RCC 7860 (cell line): Measurements from ENCODE around the gene FAM13C.

ENCODE experiments used
- DNase-seq: peaks from one replicate; pipeline ENCODE4 v3.0.0-alpha.2; 2015; ENCODE audit warnings: low spot score
- FAIRE-seq: peaks from 2 replicates; lab custom pipeline; 2012; peaks lifted over from hg19 to GRCh38; lab: Jason Lieb, UNC

The FAM13C gene

DNA sequence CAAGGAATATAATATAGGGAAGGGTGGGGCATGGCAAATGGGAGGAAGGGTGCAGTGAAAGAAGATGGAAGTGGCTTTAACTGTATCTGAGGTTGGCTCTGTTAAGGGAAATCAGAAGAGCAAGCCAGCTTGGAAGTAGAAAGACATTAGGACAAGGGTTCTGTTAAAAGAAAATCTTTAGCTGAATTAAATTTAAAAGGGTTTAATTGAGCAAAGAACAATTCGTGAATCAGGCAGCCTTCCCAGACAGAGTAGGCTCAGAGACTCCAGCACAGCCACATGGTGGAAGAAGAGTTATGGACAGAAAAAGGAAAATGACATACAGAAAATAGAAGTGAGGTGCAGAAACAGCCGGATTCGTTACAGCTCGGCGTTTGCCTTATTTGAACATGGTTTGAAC is 42.0 kb downstream of the FAM13C start:
- DNase-seq (no peak), FAIRE-seq (no peak)

DNA sequence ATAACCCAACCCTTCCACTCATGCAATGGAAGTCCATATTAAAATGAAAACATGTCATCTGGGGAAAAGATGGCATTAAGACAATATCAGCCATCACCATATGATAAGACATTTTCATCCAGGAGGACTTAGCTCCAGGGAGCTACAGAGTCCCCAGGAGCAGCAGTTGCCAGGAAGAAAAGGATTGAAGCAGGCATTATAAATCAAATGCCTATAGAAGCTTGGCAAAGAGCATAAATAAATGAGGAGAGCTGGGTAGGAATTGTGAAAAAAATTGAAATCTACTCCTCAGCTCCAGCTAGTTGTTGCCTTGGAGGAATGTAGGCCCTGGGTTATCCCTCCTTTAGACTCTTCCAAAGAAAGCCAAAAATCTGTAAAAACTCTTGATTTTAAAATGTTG is 42.5 kb downstream of the FAM13C start:
- DNase-seq (no peak), FAIRE-seq (no peak)

DNA sequence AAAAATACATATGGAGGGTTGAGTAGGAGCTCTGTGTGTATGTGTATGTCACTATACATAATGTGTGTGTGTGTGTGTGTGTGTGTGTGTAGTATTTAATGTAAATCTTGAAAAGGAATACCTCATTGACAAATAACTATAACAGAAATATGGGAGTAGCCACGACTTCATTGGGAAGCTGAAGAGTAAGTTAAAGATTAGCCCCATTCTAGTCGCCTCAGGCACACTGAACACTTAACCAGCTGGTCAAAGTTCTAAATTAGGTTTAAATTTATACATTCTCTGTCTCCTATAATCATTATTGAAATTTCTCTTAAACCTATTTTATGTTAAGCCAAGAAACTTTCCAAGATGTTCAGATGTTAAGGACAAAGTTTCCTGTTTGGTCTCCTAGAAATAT is 45.3 kb downstream of the FAM13C start:
- FAIRE-seq = no peak

DNA sequence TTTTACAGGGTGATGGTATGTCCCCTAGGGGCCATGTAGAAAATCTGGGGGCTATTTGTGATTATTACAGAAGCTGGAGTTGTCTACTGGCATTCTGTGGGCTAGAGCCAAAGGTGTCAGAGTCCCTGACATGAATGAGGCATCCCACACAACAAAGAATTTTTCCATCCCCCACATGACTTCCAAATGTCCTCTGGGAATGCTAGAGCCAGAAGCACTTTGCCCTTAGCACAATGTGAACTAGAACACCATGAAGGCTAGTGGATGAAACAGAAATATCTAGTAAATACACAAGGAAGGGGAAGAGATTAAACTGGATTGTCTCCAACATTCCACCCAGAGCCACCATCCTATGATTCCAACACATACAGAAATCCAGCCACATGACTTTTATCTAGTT is 46.9 kb downstream of the FAM13C start:
- no peak for FAIRE-seq
- DNase-seq = no peak

More for the DNA sequence above, 45.3 kb downstream of the FAM13C start:
- DNase-seq = no peak

DNA sequence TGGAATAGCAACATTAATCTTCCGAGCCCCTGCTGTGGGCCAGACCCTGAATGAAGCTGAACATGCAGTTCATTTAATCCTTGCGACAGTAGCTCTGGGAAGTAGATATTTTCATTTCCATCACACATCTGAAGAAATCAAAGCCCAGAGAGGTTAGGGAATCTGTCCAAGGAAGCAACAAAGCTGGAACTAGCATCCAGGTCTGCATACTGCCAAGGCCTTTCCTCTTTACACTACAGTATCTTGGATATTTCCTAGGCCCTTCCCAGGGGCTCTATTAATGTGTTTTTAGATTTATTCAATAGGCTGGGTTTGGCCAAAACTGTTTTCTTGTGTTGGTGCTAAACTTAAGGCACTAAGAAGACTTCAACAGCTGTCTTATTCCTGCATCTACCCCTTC is 48.1 kb downstream of the FAM13C start:
- no peak for FAIRE-seq

DNA sequence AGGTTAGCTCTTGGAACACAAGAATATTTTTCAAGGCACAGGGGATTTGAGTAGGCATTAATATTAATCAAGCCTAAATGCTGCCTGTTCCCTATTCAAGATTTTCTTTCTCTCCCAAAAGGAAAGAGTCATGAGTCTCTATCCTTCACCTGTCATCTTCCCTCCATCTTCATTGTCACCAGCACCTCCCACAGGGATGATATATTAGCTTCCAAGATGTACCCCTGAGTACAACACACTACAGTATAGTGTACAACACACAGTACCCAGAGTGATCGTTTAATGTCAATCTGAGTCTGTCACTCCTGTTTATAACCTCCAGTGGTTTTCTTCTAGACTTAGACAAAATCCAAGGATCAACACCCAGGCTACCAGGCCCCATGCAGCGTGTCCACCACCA is 50.1 kb downstream of the FAM13C start:
- DNase-seq (no peak), FAIRE-seq (no peak)

More for the DNA sequence above, 48.1 kb downstream of the FAM13C start:
- no peak for DNase-seq

DNA sequence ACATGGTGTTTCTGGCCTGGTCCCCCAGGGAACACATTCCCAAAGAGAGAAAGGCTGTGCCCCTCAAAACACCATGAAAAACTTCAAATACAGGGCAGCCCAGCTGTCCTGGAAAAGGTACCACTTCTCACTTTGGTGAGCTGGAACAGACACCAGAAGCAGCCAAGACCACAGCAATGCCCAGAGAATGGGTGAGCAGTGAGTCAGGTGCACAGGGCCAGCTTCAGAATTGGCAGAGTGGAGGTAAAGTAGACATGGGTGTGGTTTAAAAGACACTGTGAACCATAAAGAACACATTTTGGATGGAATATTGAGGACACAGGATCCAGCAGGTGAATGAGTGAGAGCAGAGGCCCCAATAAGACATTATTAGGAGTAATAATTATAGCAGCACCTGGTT is 51.3 kb downstream of the FAM13C start:
- DNase-seq = no peak
- no peak for FAIRE-seq

DNA sequence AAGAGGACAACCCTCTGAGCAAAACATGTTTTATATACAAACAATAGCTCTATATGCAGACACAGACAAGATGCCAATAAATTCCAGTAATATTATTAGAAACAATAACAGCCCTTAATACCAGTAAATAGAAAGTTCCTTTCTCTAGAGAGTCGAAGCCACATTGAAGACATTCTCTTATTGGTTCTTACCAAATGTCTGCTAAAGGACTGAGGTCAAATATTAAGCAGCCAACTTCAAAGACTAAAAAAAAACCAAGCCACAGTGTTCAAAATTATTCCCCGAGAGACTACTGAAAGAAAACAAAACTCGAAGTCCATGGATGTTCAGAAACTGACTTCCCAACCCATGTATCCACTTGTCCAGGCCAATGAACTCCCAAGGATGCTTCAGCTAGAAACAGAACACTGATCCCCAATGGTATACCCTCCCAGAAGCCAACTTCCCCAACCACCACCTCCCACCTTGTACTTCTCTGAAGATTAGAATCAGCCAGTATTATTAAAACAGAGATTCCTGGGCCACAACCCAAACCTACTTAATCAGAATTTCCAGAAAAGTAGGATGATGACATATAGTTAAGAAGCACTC is 51.9 kb downstream of the FAM13C start:
- no peak for FAIRE-seq
- no peak for DNase-seq

DNA sequence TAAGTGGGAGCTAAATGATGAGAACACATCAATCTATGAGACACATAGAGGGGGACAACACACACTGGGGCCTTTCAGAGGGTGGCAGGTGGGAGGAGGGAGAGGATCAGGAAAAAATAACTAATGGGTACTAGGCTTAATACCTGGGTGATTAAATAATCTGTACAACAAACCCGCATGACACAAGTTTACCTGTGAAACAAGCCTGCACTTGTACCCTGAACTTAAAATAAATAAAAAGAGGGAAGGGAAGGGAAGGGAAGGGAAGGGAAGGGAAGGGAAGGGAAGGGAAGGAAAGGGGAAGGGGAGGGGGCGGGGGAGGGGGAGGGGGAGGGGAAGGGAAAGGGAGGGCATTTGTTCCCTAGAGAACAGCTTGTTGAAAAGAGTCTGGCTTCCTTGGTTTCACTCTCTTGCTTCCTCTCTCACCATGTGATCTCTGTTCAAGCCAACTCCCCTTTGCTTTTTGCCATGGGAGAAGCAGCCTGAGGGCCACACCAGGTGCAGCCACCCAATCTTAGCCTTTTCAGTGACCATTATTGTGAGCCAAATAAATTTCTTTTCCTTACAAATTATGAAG is 57.7 kb downstream of the FAM13C start:
- no peak for FAIRE-seq
- no peak for DNase-seq

DNA sequence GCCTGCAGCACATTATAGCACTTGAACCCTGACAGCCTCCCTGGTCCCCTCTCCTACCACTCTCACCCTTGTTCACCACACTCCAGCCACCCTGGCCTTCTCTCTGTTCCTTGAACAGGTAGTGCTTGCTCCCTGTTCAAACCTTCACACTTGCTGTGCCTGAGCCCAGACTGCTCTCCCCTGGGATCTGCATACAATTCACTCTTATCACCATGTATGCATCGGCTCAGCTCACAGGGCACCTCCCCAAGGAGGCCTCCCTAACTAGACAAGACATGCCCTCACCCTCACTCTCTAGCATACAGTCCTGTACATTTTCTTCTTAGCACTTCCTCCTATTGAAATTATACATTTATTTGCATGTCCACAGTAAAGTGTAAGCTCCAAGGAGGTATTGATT is 59.3 kb downstream of the FAM13C start:
- DNase-seq = no peak
- FAIRE-seq = no peak

DNA sequence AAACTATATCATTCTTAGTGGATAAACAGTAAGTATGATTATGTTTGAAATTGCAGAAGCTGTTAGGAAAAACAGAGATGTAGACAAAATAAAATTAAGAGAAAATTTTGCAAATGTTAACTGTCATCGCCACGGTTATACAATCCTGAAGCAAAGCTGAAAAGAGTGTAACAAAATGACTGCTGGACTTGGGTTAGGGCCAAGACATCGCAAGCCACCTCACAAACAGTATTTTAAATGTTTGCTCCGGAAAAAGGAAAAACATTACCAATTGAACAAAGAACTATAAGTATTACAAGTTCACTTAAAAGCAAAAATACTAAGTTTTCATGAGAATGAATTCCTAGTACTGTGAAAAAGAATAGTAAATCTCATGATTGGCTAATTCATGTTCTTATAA is 60.0 kb downstream of the FAM13C start:
- FAIRE-seq = no peak

DNA sequence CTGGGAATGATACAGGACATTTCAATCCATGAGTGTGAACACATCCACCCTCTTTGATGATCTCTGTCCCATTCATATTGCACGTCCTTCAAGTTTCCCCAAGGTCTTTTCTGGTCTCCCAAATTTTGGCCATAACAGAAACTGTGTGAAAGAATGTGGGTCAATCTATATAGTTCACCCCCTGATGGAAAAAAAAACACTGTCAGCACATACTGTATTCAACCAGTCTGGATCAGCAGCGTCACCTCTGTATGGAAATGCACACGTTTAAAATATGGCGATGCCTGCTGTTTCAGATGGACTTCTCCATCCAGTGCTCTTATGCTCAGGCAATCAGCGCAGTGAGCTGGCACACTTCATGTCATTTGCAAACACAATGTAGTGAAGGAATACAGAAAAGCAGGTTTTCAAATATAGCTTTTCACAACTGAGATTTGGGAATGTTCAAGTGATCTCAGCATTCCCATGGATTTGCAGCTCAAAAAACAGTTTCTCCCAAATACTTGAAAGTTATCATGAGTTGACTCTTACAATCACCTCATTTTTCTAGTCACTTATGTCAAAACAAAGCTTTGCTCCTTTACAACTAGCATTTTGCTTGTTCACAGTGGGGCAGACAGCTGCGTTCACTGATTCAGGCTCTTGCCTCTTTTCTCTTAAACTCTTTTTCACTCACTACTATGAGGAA is 61.1 kb downstream of the FAM13C start:
- no peak for DNase-seq
- no peak for FAIRE-seq

More for the DNA sequence above, 60.0 kb downstream of the FAM13C start:
- DNase-seq = no peak

DNA sequence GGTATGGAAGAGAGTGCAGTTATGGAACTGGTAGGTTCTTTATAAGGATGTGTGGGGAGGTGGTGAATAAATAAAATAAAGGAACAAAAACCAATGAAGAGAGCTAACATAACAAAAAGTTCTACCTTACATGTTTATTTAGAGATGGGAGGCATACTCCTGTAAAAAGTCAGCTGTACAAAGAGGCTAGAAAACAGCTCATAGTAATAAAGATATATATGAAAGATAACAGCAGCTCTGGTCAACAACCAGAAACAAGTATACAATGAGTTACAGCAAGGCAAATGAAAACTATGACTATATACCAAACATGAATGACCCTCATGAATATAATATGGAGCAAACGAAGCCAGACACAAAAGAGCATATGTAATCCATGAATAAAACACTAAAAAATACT is 62.0 kb downstream of the FAM13C start:
- FAIRE-seq (no peak), DNase-seq (no peak)

DNA sequence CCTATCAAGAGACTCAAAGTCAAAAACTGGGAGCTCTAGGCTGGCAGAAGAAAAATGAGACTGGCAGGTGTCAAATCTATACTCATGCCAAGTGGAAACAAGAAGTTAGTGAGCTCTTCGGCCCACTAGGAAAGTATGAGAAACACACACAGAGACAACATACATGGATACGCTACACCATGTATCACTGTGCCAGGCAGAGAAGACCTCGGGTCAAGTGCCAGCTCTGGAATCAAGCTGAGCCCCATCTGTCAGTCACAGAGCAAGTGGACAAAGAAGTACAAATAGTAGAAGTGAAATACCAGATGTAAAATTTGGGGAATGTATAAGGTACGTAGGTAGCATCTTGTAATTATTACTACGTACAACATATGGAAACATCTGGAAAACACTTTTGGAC is 62.4 kb downstream of the FAM13C start:
- no peak for DNase-seq
- no peak for FAIRE-seq

DNA sequence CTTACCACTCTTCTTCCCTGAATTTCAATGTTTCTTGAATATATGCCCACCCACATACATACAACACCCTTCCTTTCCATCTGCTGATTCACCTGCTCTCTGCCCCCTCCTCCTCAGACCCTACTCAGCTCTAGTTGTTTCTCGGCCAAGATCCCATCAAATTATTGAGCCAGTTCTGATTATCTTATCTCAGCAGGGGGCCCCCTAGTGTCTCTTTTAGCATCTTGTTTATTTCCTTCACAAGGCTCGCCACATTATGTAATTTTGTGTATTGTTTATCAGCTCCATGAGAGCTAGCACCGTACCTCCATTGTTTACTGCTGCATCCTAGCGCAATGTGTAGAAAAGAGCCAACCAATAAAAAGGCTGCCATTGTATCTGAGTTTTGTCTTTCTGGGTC is 71.9 kb downstream of the FAM13C start:
- no peak for DNase-seq
- no peak for FAIRE-seq

DNA sequence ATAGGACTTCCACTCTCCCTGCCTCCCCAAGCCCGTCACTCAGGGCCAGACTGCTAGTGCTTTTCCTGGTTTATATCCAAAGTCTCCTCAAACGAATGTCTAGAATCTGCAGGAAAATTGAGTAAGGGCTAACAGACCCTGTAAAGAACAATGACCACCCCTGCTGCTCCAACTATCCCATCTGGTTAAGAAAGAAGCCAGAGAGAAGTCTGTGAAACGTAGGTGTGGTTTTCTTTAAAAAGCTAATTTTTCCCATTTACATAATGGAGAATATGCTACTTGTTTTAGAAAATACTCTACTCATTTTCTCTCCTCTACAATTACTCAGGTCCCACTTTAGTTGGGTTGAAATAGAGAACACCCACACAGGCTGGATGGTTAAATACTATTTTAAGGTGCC is 72.5 kb downstream of the FAM13C start:
- FAIRE-seq (no peak), DNase-seq (no peak)

DNA sequence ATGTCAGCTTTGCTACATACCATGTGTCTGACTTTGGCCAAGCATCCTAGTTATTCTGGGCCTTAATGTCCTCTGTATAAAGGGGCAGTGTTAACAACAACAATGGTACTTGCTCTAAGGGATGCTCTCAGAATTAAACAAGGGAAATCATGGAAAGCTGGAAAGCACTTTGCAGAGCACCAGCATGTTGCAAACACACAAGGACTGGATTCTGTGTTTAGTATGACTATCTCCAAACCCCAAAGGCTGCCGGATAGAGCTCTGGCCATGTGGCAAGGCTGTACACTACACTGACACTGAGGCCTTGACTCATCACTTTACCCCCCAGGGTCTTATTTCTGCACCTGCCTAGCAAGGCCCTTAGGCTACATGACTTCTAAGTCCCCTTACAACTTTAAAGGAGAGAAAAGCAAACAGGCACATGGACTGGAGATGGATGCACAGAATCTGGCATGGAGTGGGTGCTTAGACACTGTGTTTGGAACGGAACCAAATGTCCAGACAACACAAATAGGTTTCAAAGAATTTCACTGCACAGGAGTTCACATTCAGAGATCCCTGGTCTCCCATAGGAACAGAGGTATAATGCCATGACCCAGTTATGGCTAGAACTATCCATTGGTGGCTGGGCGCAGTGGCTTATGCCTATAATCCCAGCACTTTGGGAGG is 74.6 kb downstream of the FAM13C start:
- FAIRE-seq = no peak

DNA sequence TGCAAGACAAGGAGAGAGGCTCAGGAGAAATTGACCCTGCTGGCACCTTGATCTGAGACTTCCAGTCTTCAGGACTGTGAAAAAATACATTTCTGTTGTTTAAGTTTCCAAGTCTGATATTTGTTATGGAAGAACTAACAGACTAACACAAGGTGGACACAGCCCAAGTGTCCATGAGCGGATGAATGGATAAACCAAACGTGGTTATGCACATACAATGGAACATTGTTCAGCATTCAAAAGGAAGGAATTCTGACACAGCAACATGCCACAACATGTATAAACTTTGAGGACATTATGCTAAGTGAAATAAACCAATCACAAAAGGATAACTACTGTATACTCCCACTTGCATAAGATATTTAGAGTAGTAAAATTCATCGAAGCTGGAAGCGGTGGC is 76.5 kb downstream of the FAM13C start:
- FAIRE-seq = no peak
- DNase-seq = no peak

More for the DNA sequence above, 74.6 kb downstream of the FAM13C start:
- no peak for DNase-seq

DNA sequence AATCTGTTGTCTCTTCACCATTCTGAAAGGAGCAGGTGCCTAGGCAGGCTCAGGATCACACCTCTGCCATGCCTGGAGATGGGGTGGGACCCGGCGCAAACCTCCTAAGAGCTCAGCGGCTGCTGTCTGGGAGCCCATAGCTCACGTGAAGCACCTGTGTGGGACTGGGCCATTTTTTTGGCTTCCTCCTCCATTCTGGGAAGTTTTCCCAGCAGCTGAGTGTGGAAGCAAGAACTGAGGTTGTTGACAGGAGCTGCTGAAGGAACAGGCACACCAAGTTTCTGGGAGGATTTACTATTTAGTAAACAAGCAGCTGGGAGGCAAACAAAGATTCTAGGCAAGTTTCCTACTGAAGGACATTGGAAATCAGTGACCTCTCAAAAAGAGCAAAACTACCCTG is 77.3 kb downstream of the FAM13C start:
- DNase-seq (no peak), FAIRE-seq (no peak)

DNA sequence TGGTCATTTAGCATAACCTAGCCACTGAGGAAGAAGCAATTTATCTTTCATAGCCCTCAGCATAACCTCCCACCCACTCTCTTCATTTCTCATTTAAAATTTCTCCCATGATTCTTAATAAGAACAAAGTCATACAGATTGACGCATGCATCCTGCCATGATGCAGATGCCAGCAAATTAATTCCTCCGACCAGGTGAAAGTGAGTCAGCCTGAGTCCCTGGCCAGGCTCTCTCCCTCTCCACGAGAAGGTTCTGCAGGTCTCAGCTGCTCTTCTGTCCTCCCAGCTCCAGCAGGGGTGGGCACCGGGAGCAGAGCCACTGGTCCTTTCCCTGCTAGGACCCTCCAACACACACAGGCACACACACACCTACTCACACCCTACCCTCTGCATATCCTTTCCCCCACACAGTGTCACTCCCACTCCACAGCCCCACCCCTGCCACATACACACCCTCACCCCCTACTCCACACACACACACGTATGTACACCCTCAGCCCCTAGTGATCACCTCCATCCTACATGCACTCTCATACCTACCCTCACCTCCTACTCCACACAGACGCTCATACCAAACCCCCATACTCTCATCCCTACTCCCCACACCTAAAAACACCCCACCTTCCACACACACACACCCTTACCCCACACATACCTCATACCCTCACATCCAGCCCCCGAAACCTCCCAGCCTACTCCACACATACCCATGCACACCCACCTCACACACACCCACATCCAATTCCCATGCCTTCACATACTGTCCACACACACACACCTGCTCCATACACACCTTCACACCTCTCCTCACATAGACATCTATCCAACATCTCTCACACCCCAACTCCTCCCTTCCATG is 78.0 kb downstream of the FAM13C start:
- DNase-seq (no peak), FAIRE-seq (no peak)

DNA sequence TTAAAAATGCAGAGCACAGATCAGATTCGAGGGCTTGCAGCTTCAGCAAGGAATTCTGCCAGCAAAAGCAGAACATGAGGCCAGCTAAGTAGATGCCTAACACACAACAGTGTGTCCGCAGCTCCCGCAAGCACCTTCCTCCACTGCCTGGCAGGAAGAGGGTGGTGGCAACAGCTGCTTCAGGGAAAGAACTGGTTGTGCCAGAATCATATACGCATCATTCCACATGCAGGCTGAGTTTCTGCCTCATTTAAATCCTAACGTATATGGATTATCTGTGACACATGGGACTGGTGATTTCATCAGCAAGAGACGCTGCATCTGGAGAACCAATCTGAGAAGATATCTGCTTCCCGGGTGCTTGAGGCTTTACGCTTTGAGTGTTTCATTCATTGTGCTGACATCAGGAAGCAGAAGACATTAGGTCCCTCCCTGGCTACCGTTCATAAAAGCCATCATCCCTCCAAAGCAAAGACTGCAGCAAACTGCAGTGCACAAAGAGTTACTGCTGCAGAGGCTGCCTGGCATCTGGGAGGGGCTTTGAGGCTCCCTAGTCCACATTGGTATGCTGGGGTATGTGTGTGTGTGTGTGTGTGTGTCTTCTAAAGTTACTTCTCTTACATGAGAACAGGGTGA is 78.8 kb downstream of the FAM13C start:
- no peak for DNase-seq
- no peak for FAIRE-seq
